Nephron progenitor cell (in vitro differentiated cells): Measurements from ENCODE around the gene NUP153.
A peak's percentile ranks its signal among the peaks of the same experiment; 100 is the strongest.

Source experiments
- DNase-seq: peaks from one replicate; pipeline ENCODE4 v3.0.0; 2021
- H3K27ac Mint-ChIP-seq: 2 replicates; pipeline ENCODE4 v1.8.0; 2021; ENCODE audit warnings: mild to moderate bottlenecking, moderate library complexity, mixed read lengths
- H3K27me3 Mint-ChIP-seq: 2 replicates; pipeline ENCODE4 v1.8.0; 2021; ENCODE audit warnings: mild to moderate bottlenecking, low read depth, mixed read lengths; ENCODE audit not compliant: poor library complexity
- H3K36me3 Mint-ChIP-seq: 2 replicates; pipeline ENCODE4 v1.8.0; 2021; ENCODE audit warnings: low read depth, mixed read lengths
- H3K4me1 Mint-ChIP-seq: 2 replicates; pipeline ENCODE4 v1.8.0; 2021; ENCODE audit warnings: mixed read lengths
- H3K4me3 Mint-ChIP-seq: 2 replicates; pipeline ENCODE4 v1.8.0; 2021; ENCODE audit warnings: mild to moderate bottlenecking, moderate library complexity, mixed read lengths
- H3K9me3 Mint-ChIP-seq: 2 replicates; pipeline ENCODE4 v1.8.0; 2021; ENCODE audit warnings: mild to moderate bottlenecking, moderate library complexity, mixed read lengths
- TF ChIP-seq, protein P1 (sequence below): fragments of 200-600 bp; sonication (generic); IDR thresholded peaks from 2 replicates; pipeline ENCODE4 v1.5.0; 2021; ENCODE audit warnings: antibody characterized with exemption

The NUP153 gene

DNA sequence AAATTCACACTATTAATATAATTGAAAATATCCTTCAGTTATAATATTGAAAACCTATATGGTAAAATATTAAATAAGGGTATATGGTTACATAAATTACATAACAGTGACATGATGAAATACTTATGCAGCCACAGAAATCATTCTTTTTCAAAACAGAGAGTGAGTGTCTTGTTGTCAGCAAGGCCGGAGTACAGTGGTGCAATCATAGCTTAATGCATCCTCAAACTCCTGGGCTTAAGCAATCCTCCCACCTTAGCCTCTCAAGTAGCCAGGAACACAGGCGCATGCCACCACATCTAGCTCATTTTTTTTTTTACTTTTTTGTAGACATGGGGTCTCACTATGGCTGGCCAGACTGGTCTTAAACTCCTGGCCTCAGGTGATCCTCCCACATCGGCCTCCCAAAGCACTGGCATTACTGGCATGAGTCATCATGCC is 66.2 kb downstream of the NUP153 start:
- H3K36me3 Mint-ChIP-seq, result peaks cover 100% of the 10 kb centered on the region
- H3K27ac Mint-ChIP-seq, result no peak overlapping the region
- H3K4me3 Mint-ChIP-seq, result no peak overlapping the region
- H3K9me3 Mint-ChIP-seq, result peaks cover 5% of the 10 kb centered on the region
- H3K27me3 Mint-ChIP-seq, result no peaks in the 10 kb centered on the region
- TF ChIP-seq, protein P1, sequence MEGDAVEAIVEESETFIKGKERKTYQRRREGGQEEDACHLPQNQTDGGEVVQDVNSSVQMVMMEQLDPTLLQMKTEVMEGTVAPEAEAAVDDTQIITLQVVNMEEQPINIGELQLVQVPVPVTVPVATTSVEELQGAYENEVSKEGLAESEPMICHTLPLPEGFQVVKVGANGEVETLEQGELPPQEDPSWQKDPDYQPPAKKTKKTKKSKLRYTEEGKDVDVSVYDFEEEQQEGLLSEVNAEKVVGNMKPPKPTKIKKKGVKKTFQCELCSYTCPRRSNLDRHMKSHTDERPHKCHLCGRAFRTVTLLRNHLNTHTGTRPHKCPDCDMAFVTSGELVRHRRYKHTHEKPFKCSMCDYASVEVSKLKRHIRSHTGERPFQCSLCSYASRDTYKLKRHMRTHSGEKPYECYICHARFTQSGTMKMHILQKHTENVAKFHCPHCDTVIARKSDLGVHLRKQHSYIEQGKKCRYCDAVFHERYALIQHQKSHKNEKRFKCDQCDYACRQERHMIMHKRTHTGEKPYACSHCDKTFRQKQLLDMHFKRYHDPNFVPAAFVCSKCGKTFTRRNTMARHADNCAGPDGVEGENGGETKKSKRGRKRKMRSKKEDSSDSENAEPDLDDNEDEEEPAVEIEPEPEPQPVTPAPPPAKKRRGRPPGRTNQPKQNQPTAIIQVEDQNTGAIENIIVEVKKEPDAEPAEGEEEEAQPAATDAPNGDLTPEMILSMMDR, result no peak
- no peak for DNase-seq
- no peaks in the 10 kb centered on the region for H3K4me1 Mint-ChIP-seq

GRCh38 chr6:17638212-17638715 is 68.5 kb downstream of the NUP153 start:
- Mint-ChIP-seq H3K27me3 (no peaks in the 10 kb centered on the region), H3K4me3 (no peak overlapping the region), H3K9me3 (peaks cover 2% of the 10 kb centered on the region), H3K27ac (peak overlapping the region; percentile 1), H3K36me3 (peaks cover 96% of the 10 kb centered on the region), H3K4me1 (no peaks in the 10 kb centered on the region)
- no peak for DNase-seq
- TF ChIP-seq, protein P1, result no peak

DNA sequence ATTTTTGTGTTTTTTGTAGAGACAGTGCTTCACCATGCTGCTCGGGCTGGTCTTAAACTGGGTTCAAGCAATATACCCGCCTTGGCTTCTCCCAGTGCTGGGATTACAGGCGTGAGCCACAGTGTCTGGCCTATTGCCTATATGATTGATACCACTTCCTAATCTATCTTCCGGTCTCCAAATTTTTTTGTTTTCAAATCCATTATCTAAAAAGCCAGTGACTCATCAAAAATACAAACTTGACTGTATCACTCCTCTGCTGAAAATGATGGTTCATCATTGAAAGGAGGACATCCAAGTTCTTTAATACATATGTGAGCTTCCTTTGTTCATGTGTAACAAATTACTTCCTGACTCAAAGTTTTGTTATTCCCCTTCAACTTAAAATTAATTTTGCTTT is 71.2 kb downstream of the NUP153 start:
- Mint-ChIP-seq H3K4me1 (peaks cover 9% of the 10 kb centered on the region), H3K27me3 (no peaks in the 10 kb centered on the region), H3K4me3 (no peak overlapping the region), H3K36me3 (peaks cover 96% of the 10 kb centered on the region), H3K27ac (peak overlapping the region; percentile 34), H3K9me3 (no peaks in the 10 kb centered on the region)
- TF ChIP-seq, protein P1, result no peak
- DNase-seq, result no peak

DNA sequence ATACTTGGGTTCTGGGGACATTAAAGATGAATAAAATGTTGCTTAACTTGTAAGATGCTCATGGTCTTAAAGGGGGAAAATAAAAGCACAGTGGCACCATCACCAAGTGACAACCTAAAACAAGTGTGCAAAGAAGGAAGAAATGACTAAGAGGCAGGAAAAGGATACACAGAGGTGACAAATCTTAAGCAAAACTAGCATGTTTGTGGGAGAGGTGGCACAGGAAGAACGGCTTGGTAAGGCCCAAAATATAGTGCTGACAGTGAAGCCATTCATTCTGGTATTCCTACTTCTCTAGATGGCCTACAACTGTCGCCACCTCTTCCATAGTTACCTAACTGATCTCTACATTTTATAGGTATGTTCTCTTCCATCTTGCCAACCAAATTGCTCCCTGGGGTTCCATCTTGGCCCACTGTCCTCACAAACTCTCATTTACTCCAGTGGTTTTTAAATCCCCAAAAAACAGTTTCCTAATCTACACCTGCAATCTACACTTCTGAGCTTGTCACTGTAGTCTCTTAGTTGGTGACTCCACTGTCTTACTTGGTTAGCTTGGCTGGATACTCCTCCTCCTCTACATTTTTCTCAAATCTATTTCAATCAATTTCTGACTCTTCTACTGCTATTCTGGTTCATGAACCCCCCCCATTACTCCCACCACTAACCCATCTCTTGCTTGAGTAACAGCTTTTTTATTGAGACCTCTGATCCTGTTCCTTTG is 73.1 kb downstream of the NUP153 start:
- no peak for DNase-seq
- peak overlapping the region; percentile 13 for H3K27ac Mint-ChIP-seq
- no peaks in the 10 kb centered on the region for H3K27me3 Mint-ChIP-seq

DNA sequence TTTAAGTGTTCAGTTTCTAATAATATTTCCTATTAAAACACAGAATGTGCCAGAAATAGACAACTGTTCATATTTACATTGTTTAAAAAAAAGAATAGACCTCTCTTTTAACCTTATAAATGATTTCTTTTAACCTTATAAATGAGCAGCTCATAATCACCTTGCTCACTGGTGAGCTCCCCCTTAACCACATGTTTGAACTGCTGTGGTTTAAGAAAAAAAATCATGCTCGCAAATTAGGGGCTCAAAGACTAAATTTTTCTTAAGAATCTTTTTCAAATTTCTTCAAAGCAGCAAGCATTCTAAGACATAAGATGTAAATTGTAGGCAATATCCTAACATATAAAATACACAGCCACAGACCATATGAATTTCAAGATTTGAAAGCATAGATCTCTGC is 73.8 kb downstream of the NUP153 start:
- DNase-seq, result no peak
- Mint-ChIP-seq H3K27me3 (no peaks in the 10 kb centered on the region), H3K9me3 (no peaks in the 10 kb centered on the region), H3K4me1 (peaks cover 19% of the 10 kb centered on the region), H3K4me3 (no peak overlapping the region), H3K27ac (no peak overlapping the region), H3K36me3 (peaks cover 87% of the 10 kb centered on the region)
- TF ChIP-seq, protein P1, result no peak

More for the DNA sequence above, 73.1 kb downstream of the NUP153 start:
- Mint-ChIP-seq H3K4me1 (peaks cover 19% of the 10 kb centered on the region), H3K36me3 (peaks cover 92% of the 10 kb centered on the region), H3K9me3 (no peaks in the 10 kb centered on the region), H3K4me3 (no peak overlapping the region)
- TF ChIP-seq, protein P1, result no peak
